Stimulated activated CD4-positive, alpha-beta T cell treated with anti-CD3 and anti-CD28 coated beads, Interleukin-1b, Interleukin-23, amount 100 ng/mL, for 1 hour (primary cell): ENCODE results near the gene UROS.

Experiments
- DNase-seq, 2 donors: peaks; one replicate each; pipeline ENCODE4 v3.0.0-alpha.2; 2020; ENCODE audit warnings: low read depth in 2 of 2

The UROS gene

GRCh38 chr10:125836746-125837145 is 13.7 kb upstream of the UROS start:
- no peak for DNase-seq

GRCh38 chr10:125828311-125828710 is 5.3 kb upstream of the UROS start:
- DNase-seq: no peak

- no peak for DNase-seq
Observed at GRCh38 chr10:125827133-125827532, 4.1 kb upstream of the UROS start.

GRCh38 chr10:125824736-125825135 is 1.7 kb upstream of the UROS start:
- no peak for DNase-seq

- DNase-seq: no peak
Observed at GRCh38 chr10:125823663-125824251, 699 bp upstream of the UROS start.

- DNase-seq: no peak
Observed at GRCh38 chr10:125820701-125821100, 2.4 kb downstream of the UROS start.

- DNase-seq: no peak
Observed at GRCh38 chr10:125817337-125817946, 5.6 kb downstream of the UROS start.

GRCh38 chr10:125816548-125816947 is 6.5 kb downstream of the UROS start:
- no peak for DNase-seq

- DNase-seq: no peak
Observed at GRCh38 chr10:125815764-125816163, 7.3 kb downstream of the UROS start.

GRCh38 chr10:125812128-125812750 is 10.8 kb downstream of the UROS start:
- no peak for DNase-seq

GRCh38 chr10:125811251-125811650 is 11.8 kb downstream of the UROS start:
- no peak for DNase-seq

- no peak for DNase-seq
Observed at GRCh38 chr10:125808047-125808446, 15.0 kb downstream of the UROS start.

- no peak for DNase-seq
Observed at GRCh38 chr10:125802739-125803138, 20.3 kb downstream of the UROS start.

GRCh38 chr10:125802131-125802530 is 20.9 kb downstream of the UROS start:
- DNase-seq: no peak

- no peak for DNase-seq
Observed at GRCh38 chr10:125801574-125801973, 21.5 kb downstream of the UROS start.

GRCh38 chr10:125799451-125800182 is 23.4 kb downstream of the UROS start:
- no peak for DNase-seq

- no peak for DNase-seq
Observed at GRCh38 chr10:125797994-125798662, 24.9 kb downstream of the UROS start.

GRCh38 chr10:125797424-125797823 is 25.6 kb downstream of the UROS start:
- DNase-seq: no peak

- DNase-seq: no peak
Observed at GRCh38 chr10:125795637-125796190, 27.3 kb downstream of the UROS start.

- no peak for DNase-seq
Observed at GRCh38 chr10:125795128-125795527, 27.9 kb downstream of the UROS start.

GRCh38 chr10:125792342-125793300 is 30.4 kb downstream of the UROS start:
- DNase-seq: no peak
